ENCODE measurements around the gene AHNAK. TPM values are rescaled to one million over a fixed set of nuclear protein-coding genes. Genes with fewer than 3 reads are reported as not detected.

AHNAK gene
- total and polyA plus RNA-seq, 2 of the 8 experiments (the other 6 are each of a cell fraction or from before 2014, with no cell fraction given) = 2.0 to 5.8 TPM

- TF ChIP-seq, protein P1, sequence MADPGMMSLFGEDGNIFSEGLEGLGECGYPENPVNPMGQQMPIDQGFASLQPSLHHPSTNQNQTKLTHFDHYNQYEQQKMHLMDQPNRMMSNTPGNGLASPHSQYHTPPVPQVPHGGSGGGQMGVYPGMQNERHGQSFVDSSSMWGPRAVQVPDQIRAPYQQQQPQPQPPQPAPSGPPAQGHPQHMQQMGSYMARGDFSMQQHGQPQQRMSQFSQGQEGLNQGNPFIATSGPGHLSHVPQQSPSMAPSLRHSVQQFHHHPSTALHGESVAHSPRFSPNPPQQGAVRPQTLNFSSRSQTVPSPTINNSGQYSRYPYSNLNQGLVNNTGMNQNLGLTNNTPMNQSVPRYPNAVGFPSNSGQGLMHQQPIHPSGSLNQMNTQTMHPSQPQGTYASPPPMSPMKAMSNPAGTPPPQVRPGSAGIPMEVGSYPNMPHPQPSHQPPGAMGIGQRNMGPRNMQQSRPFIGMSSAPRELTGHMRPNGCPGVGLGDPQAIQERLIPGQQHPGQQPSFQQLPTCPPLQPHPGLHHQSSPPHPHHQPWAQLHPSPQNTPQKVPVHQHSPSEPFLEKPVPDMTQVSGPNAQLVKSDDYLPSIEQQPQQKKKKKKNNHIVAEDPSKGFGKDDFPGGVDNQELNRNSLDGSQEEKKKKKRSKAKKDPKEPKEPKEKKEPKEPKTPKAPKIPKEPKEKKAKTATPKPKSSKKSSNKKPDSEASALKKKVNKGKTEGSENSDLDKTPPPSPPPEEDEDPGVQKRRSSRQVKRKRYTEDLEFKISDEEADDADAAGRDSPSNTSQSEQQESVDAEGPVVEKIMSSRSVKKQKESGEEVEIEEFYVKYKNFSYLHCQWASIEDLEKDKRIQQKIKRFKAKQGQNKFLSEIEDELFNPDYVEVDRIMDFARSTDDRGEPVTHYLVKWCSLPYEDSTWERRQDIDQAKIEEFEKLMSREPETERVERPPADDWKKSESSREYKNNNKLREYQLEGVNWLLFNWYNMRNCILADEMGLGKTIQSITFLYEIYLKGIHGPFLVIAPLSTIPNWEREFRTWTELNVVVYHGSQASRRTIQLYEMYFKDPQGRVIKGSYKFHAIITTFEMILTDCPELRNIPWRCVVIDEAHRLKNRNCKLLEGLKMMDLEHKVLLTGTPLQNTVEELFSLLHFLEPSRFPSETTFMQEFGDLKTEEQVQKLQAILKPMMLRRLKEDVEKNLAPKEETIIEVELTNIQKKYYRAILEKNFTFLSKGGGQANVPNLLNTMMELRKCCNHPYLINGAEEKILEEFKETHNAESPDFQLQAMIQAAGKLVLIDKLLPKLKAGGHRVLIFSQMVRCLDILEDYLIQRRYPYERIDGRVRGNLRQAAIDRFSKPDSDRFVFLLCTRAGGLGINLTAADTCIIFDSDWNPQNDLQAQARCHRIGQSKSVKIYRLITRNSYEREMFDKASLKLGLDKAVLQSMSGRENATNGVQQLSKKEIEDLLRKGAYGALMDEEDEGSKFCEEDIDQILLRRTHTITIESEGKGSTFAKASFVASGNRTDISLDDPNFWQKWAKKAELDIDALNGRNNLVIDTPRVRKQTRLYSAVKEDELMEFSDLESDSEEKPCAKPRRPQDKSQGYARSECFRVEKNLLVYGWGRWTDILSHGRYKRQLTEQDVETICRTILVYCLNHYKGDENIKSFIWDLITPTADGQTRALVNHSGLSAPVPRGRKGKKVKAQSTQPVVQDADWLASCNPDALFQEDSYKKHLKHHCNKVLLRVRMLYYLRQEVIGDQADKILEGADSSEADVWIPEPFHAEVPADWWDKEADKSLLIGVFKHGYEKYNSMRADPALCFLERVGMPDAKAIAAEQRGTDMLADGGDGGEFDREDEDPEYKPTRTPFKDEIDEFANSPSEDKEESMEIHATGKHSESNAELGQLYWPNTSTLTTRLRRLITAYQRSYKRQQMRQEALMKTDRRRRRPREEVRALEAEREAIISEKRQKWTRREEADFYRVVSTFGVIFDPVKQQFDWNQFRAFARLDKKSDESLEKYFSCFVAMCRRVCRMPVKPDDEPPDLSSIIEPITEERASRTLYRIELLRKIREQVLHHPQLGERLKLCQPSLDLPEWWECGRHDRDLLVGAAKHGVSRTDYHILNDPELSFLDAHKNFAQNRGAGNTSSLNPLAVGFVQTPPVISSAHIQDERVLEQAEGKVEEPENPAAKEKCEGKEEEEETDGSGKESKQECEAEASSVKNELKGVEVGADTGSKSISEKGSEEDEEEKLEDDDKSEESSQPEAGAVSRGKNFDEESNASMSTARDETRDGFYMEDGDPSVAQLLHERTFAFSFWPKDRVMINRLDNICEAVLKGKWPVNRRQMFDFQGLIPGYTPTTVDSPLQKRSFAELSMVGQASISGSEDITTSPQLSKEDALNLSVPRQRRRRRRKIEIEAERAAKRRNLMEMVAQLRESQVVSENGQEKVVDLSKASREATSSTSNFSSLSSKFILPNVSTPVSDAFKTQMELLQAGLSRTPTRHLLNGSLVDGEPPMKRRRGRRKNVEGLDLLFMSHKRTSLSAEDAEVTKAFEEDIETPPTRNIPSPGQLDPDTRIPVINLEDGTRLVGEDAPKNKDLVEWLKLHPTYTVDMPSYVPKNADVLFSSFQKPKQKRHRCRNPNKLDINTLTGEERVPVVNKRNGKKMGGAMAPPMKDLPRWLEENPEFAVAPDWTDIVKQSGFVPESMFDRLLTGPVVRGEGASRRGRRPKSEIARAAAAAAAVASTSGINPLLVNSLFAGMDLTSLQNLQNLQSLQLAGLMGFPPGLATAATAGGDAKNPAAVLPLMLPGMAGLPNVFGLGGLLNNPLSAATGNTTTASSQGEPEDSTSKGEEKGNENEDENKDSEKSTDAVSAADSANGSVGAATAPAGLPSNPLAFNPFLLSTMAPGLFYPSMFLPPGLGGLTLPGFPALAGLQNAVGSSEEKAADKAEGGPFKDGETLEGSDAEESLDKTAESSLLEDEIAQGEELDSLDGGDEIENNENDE (IDR thresholded peaks at IDR 0.05; ENCODE audit: insufficient replicate concordance, low read length) = no peak
- TF ChIP-seq JUN (IDR thresholded peaks at IDR 0.05; ENCODE audit: low read depth, low read length) = no peak
- TF ChIP-seq EP300 (IDR thresholded peaks at IDR 0.05; ENCODE audit: borderline replicate concordance in 1 of 2, low read depth in 2 of 2, low read length in 2 of 2) = no peak
- no peak for TF ChIP-seq SP4 (IDR thresholded peaks at IDR 0.05; ENCODE audit: low read length)
These were observed 9.0 kb upstream of the AHNAK start (continued) for GRCh38 chr11:62555464-62556107.
